HG02588 (cell line): ENCODE results near the gene MCHR2.
"Not testable (repeated sequence)": the region's sequence is repeated elsewhere in the genome, so short reads cannot be mapped to it uniquely, and the experiment has no call there.

ENCODE experiments used
- ATAC-seq: cut with Tn5 transposase; IDR thresholded peaks from one replicate; pipeline ENCODE4 v1.9.1; 2021; ENCODE audit warnings: mild to moderate bottlenecking, moderate library complexity; ENCODE audit not compliant: unreplicated experiment

Gene MCHR2

GRCh38 chr6:99993533-99994251 is at the start of gene MCHR2:
TSS of gene MCHR2 (minus strand) at chr6:99994223. CDS start at chr6:99956147, 38,076 bp downstream.
- no peak for ATAC-seq

- ATAC-seq: not testable (repeated sequence)
Observed at GRCh38 chr6:100038546-100038945, 44.5 kb upstream of the MCHR2 start.

GRCh38 chr6:100035873-100036653 is 42.0 kb upstream of the MCHR2 start:
- no peak for ATAC-seq

- no peak for ATAC-seq
Observed at GRCh38 chr6:100023798-100024197, 29.8 kb upstream of the MCHR2 start.

- no peak for ATAC-seq
Observed at GRCh38 chr6:100022847-100023246, 28.8 kb upstream of the MCHR2 start.

GRCh38 chr6:100008857-100009256 is 14.8 kb upstream of the MCHR2 start:
- ATAC-seq: no peak

GRCh38 chr6:100001915-100002388 is 7.9 kb upstream of the MCHR2 start:
- peak; percentile 93 for ATAC-seq

- no peak for ATAC-seq
Observed at GRCh38 chr6:99997141-99997540, 3.1 kb upstream of the MCHR2 start.

- no peak for ATAC-seq
Observed at GRCh38 chr6:99995916-99996315, 1.9 kb upstream of the MCHR2 start.

- ATAC-seq: no peak
Observed at GRCh38 chr6:99993146-99993532, 884 bp downstream of the MCHR2 start.

GRCh38 chr6:99991955-99992354 is 2.1 kb downstream of the MCHR2 start:
- ATAC-seq: no peak

- ATAC-seq: no peak
Observed at GRCh38 chr6:99980741-99981140, 13.3 kb downstream of the MCHR2 start.

- no peak for ATAC-seq
Observed at GRCh38 chr6:99979953-99980352, 14.1 kb downstream of the MCHR2 start.

- no peak for ATAC-seq
Observed at GRCh38 chr6:99967052-99967451, 27.0 kb downstream of the MCHR2 start.

- no peak for ATAC-seq
Observed at GRCh38 chr6:99960027-99960426, 34.0 kb downstream of the MCHR2 start.

GRCh38 chr6:99951016-99951805 is 42.8 kb downstream of the MCHR2 start:
- no peak for ATAC-seq

- no peak for ATAC-seq
Observed at GRCh38 chr6:99946005-99946404, 48.0 kb downstream of the MCHR2 start.

- no peak for ATAC-seq
Observed at GRCh38 chr6:99943846-99944245, 50.2 kb downstream of the MCHR2 start.

- no peak for ATAC-seq
Observed at GRCh38 chr6:99940582-99940981, 53.4 kb downstream of the MCHR2 start.

GRCh38 chr6:99933129-99933528 is 60.9 kb downstream of the MCHR2 start:
- no peak for ATAC-seq

- ATAC-seq: no peak
Observed at GRCh38 chr6:99912657-99913056, 81.4 kb downstream of the MCHR2 start.
